HCT116 (cell line): ENCODE results near the gene RAB27A. TPM values are rescaled to one million over a fixed set of nuclear protein-coding genes. Genes with fewer than 3 reads are reported as not detected.

ENCODE experiments used
- ATAC-seq: fragments of 200-7000 bp; cut with Tn5 transposase; 2 replicates; pipeline ENCODE4 v1.9.1; 2020; ENCODE audit warnings: mild to moderate bottlenecking, moderate library complexity
- BruUV-seq: library from RNA; stranded (reverse); fragments of 400-500 nt; replicated peaks from 2 replicates; lab custom pipeline; 2021; lab: Mats Ljungman, UMichigan
- CTCF ChIA-PET: fragments of 300-600 bp; sonication (Branson Sonifier 250); formaldehyde crosslinking; loops from one replicate; lab custom pipeline; 2021; ENCODE audit warnings: antibody characterized with exemption; lab: Charles Lee
- POLR2A ChIA-PET: fragments of 300-600, 350-600 bp; sonication (Branson Sonifier 250); formaldehyde crosslinking; loops from one replicate; lab custom pipeline; 2021; ENCODE audit warnings: antibody characterized with exemption; lab: Charles Lee
- RAD21 ChIA-PET, 2 experiments: fragments of 300-600 bp; sonication (Branson Sonifier 250); formaldehyde crosslinking; loops; one replicate each; lab custom pipeline; 2023; ENCODE audit warnings: low total read pairs in 2 of 2; ENCODE audit not compliant: uncharacterized antibody in 2 of 2, unreplicated experiment in 2 of 2, low non-redundant PET in 1 of 2; lab: Charles Lee
- DNase-seq: peaks from one replicate; pipeline ENCODE4 v3.0.0-alpha.2; 2010; ENCODE audit warnings: low read depth, low spot score
- H2AFZ ChIP-seq: fragments of 200-600 bp; shearing (Covaris generic), sonication (generic); 2 replicates; pipeline ENCODE4 v1.6.1; 2017; ENCODE audit warnings: low read depth, mixed run types, mixed read lengths, antibody characterized with exemption, low read length; ENCODE audit not compliant: poor library complexity, severe bottlenecking
- H3K27ac ChIP-seq: 2 replicates; pipeline ENCODE4 v1.5.1; 2012; ENCODE audit warnings: low read depth, low read length
- H3K27me3 ChIP-seq: fragments of 200-600 bp; sonication (generic); 2 replicates; pipeline ENCODE4 v1.6.1; 2016; ENCODE audit warnings: mixed run types, low read length, mixed read lengths; ENCODE audit not compliant: insufficient read depth
- H3K36me3 ChIP-seq, 2 experiments: fragments of 200-500 bp in 1 of 2; fragments of 200-600 bp in 1 of 2; sonication (Bioruptor generic) in 1 of 2; sonication (generic) in 1 of 2; 2 replicates each; pipeline versions ENCODE4 v1.5.1 to v1.6.1; 2014 to 2016; ENCODE audit warnings: low read length in 2 of 2, inconsistent platforms in 1 of 2, mixed read lengths in 1 of 2, mixed run types in 1 of 2; ENCODE audit not compliant: insufficient read depth in 2 of 2, control insufficient read depth in 1 of 2
- H3K4me1 ChIP-seq, 2 experiments: fragments of 200-600 bp in 1 of 2; sonication (generic) in 1 of 2; 2 replicates each; pipeline versions ENCODE4 v1.5.1 to v1.6.1; 2012 to 2017; ENCODE audit warnings: low read length in 2 of 2, inconsistent platforms in 1 of 2, mild to moderate bottlenecking in 1 of 2, mixed read lengths in 1 of 2, mixed run types in 1 of 2, moderate library complexity in 1 of 2; ENCODE audit not compliant: insufficient read depth in 2 of 2, control insufficient read depth in 1 of 2
- H3K4me2 ChIP-seq: fragments of 200-600 bp; sonication (generic); 2 replicates; pipeline ENCODE4 v1.6.1; 2017; ENCODE audit warnings: mixed run types, low read length, mixed read lengths
- H3K4me3 ChIP-seq, 2 experiments: fragments of 200-600 bp in 1 of 2; sonication (generic) in 1 of 2; replicated peaks in 1 of 2; 2 replicates each; pipeline ENCODE4 v1.5.1; 2011 to 2016; ENCODE audit warnings: low read length in 2 of 2, control low read depth in 1 of 2, low read depth in 1 of 2, mild to moderate bottlenecking in 1 of 2, mixed read lengths in 1 of 2, mixed run types in 1 of 2
- H3K79me2 ChIP-seq: fragments of 200-600 bp; sonication (generic); 2 replicates; pipeline ENCODE4 v1.6.1; 2017; ENCODE audit warnings: mild to moderate bottlenecking, mixed run types, low read length, moderate library complexity, mixed read lengths; ENCODE audit not compliant: insufficient read depth
- H3K9ac ChIP-seq: fragments of 200-600 bp; sonication (generic); 2 replicates; pipeline ENCODE4 v1.6.1; 2016; ENCODE audit warnings: low read length, mixed read lengths
- H3K9me2 ChIP-seq: fragments of 200-600 bp; sonication (generic), shearing (Covaris generic); 2 replicates; pipeline ENCODE4 v1.6.1; 2017; ENCODE audit warnings: mixed run types, mild to moderate bottlenecking, moderate library complexity; ENCODE audit not compliant: insufficient read depth
- H3K9me3 ChIP-seq, 2 experiments: fragments of 200-500 bp in 1 of 2; fragments of 200-600 bp in 1 of 2; sonication (Bioruptor generic) in 1 of 2; sonication (generic) in 1 of 2; 2 replicates each; pipeline ENCODE4 v1.6.1; 2014 to 2017; ENCODE audit warnings: low read length in 2 of 2, mixed read lengths in 2 of 2, inconsistent platforms in 1 of 2, low read depth in 1 of 2, mild to moderate bottlenecking in 1 of 2, mixed run types in 1 of 2, moderate library complexity in 1 of 2; ENCODE audit not compliant: control insufficient read depth in 1 of 2, insufficient read depth in 1 of 2
- H4K20me1 ChIP-seq: fragments of 200-600 bp; sonication (generic), shearing (Covaris generic); 2 replicates; pipeline ENCODE4 v1.6.1; 2017; ENCODE audit warnings: mixed run types, mild to moderate bottlenecking, moderate library complexity; ENCODE audit not compliant: insufficient read depth
- ATF3 ChIP-seq: IDR thresholded peaks from 2 replicates; pipeline ENCODE4 v1.6.1; 2012
- CBX3 ChIP-seq: IDR thresholded peaks from 2 replicates; pipeline ENCODE4 v1.6.1; 2012; ENCODE audit warnings: low read depth
- CEBPB ChIP-seq: IDR thresholded peaks from 2 replicates; pipeline ENCODE4 v1.6.1; 2012; ENCODE audit warnings: low read depth
- CTCF ChIP-seq, 3 experiments: fragments of 200-600 bp in 1 of 3; sonication (generic) in 1 of 3; IDR thresholded peaks in 2 of 3; conservative IDR thresholded peaks in 1 of 3; 2 replicates each; pipeline ENCODE4 v1.5.1; 2012 to 2017; ENCODE audit warnings: low read depth in 2 of 3, low read length in 2 of 3, antibody characterized with exemption in 1 of 3, borderline replicate concordance in 1 of 3, control low read depth in 1 of 3, mild to moderate bottlenecking in 1 of 3, mixed read lengths in 1 of 3, mixed run types in 1 of 3, moderate library complexity in 1 of 3; ENCODE audit not compliant: insufficient read depth in 1 of 3
- EGR1 ChIP-seq: IDR thresholded peaks from 2 replicates; pipeline ENCODE4 v1.6.1; 2012; ENCODE audit warnings: low read depth
- EZH2 ChIP-seq: fragments of 200-600 bp; sonication (generic); IDR thresholded peaks from 2 replicates; pipeline ENCODE4 v1.6.1; 2017; ENCODE audit warnings: antibody characterized with exemption, mixed run types
- EZH2phosphoT487 ChIP-seq: fragments of 200-600 bp; IDR thresholded peaks from 2 replicates; pipeline ENCODE4 v1.6.1; 2018; ENCODE audit warnings: antibody characterized with exemption, borderline replicate concordance
- FOSL1 ChIP-seq: IDR thresholded peaks from 2 replicates; pipeline ENCODE4 v1.6.1; 2012; ENCODE audit warnings: low read depth
- JUND ChIP-seq: IDR thresholded peaks from 2 replicates; pipeline ENCODE4 v1.6.1; 2012
- MAX ChIP-seq: IDR thresholded peaks from 2 replicates; pipeline ENCODE4 v1.6.1; 2012
- POLR2A ChIP-seq: IDR thresholded peaks from 2 replicates; pipeline ENCODE4 v1.7.0; 2011; ENCODE audit warnings: borderline replicate concordance; ENCODE audit not compliant: insufficient read depth, insufficient read length; ENCODE audit errors: extremely low read depth
- POLR2AphosphoS5 ChIP-seq: IDR thresholded peaks from 2 replicates; pipeline ENCODE4 v1.6.1; 2011; ENCODE audit warnings: mild to moderate bottlenecking, low read depth, low read length, moderate library complexity
- RAD21 ChIP-seq: IDR thresholded peaks from 2 replicates; pipeline ENCODE4 v1.6.1; 2012; ENCODE audit warnings: low read depth, mild to moderate bottlenecking
- REST ChIP-seq: IDR thresholded peaks from 2 replicates; pipeline ENCODE4 v1.6.1; 2012; ENCODE audit warnings: low read depth
- SIN3A ChIP-seq: IDR thresholded peaks from 2 replicates; pipeline ENCODE4 v1.6.1; 2012; ENCODE audit warnings: low read depth
- SP1 ChIP-seq: IDR thresholded peaks from 2 replicates; pipeline ENCODE4 v1.6.1; 2012; ENCODE audit warnings: low read depth
- SRF ChIP-seq: IDR thresholded peaks from 2 replicates; pipeline ENCODE4 v1.6.1; 2012; ENCODE audit warnings: low read depth
- TCF7L2 ChIP-seq: IDR thresholded peaks from 2 replicates; pipeline ENCODE4 v1.7.0; 2011; ENCODE audit warnings: borderline replicate concordance, inconsistent platforms; ENCODE audit not compliant: insufficient read depth, insufficient read length; ENCODE audit errors: extremely low read depth
- ZBTB33 ChIP-seq: IDR thresholded peaks from 2 replicates; pipeline ENCODE4 v1.6.1; 2011; ENCODE audit warnings: mild to moderate bottlenecking, low read length, moderate library complexity; ENCODE audit not compliant: insufficient replicate concordance; ENCODE audit errors: extremely low read depth
- ZFX ChIP-seq: fragments of 450-650 bp; IDR thresholded peaks from 2 replicates; pipeline ENCODE4 v1.6.1; 2017
- intact Hi-C: fragments of 100-400 bp; cut with micrococcal nuclease; formaldehyde crosslinking; loops from 2 replicates; pipeline ENCODE4 v1.10.0; 2022
- total RNA-seq: library from RNA; stranded (reverse); gene quantifications from one replicate; pipeline ENCODE4 v1.2.1, GENCODE V29; 2021; ENCODE audit not compliant: unreplicated experiment

RAB27A gene
- total RNA-seq, 1 experiment from 2014 or later: 8.8 TPM

- no peak overlapping the region for H3K27ac ChIP-seq
- no peaks in the 10 kb centered on the region for H3K79me2 ChIP-seq
- H3K4me3 ChIP-seq: no peak overlapping the region
- DNase-seq: no peak
- no peak overlapping the region for H2AFZ ChIP-seq
- ChIA-PET POLR2A (no interaction called here), CTCF (interaction anchor here (0.6 kb wide), 1 partner anchor 12 kb away, joined by 3 read pairs; no protein-coding TSS in a partner anchor), RAD21 (no interaction called here)
- H3K27me3 ChIP-seq: no peaks in the 10 kb centered on the region
- no peak for ATAC-seq
- H3K36me3 ChIP-seq: peaks cover 0 to 5% of the 10 kb centered on the region in 2 experiments; a peak in 2 of 4 replicates
- H3K9ac ChIP-seq: no peak overlapping the region
- TF ChIP-seq ATF3: no peak
- TF ChIP-seq SRF: no peak
- no peak for TF ChIP-seq EZH2phosphoT487
- TF ChIP-seq SIN3A: no peak
- no peak for TF ChIP-seq ZBTB33
- no peak for TF ChIP-seq REST
- no peak for TF ChIP-seq POLR2A
- TF ChIP-seq ZFX: no peak
- TF ChIP-seq EGR1: no peak
- TF ChIP-seq RAD21: no peak
- TF ChIP-seq CBX3: no peak
- TF ChIP-seq JUND: no peak
- no peak for TF ChIP-seq CEBPB
- TF ChIP-seq POLR2AphosphoS5: no peak
- no peak for TF ChIP-seq TCF7L2
- TF ChIP-seq SP1: no peak
- no peak for TF ChIP-seq CTCF (IDR thresholded peaks at IDR 0.05 in 2 of 3, conservative IDR thresholded peaks at IDR 0.05 in 1 of 3; ENCODE audit: borderline replicate concordance in 1 of 3, insufficient read depth in 1 of 3, low read depth in 2 of 3, low read length in 2 of 3)
- TF ChIP-seq EZH2: no peak
- TF ChIP-seq MAX: no peak
- no peak for TF ChIP-seq FOSL1
- H4K20me1 ChIP-seq: no peaks in the 10 kb centered on the region
- no peak overlapping the region for H3K4me2 ChIP-seq
- H3K9me3 ChIP-seq: no peaks in the 10 kb centered on the region
- intact Hi-C loops: no loop called here
- no TSS peak for BruUV-seq
- H3K4me1 ChIP-seq: no peaks in the 10 kb centered on the region
- no peaks in the 10 kb centered on the region for H3K9me2 ChIP-seq
Observed at GRCh38 chr15:55327387-55327786, 37.8 kb upstream of the RAB27A start.
